GM13977 (cell line): ENCODE measurements around the gene PAQR7.

Experiments used
- DNase-seq: peaks from one replicate; pipeline ENCODE4 v3.0.0; 2012; ENCODE audit warnings: low spot score
- in situ Hi-C: fragments of 300-500 bp; cut with MboI; formaldehyde crosslinking; loops from one replicate; pipeline ENCODE4 v1.12.0; 2022; ENCODE audit warnings: low sequenced_read_pairs, low pct_unique_long_range_greater_than_20kb, mixed read lengths, inconsistent platforms; ENCODE audit not compliant: unreplicated experiment
- TF ChIP-seq, protein P1 (sequence below): IDR thresholded peaks from 2 replicates; pipeline ENCODE4 v1.5.1; 2012; ENCODE audit warnings: mild to moderate bottlenecking, control low read depth; ENCODE audit not compliant: insufficient read depth; ENCODE audit errors: extremely low read depth, missing control alignments

Gene PAQR7

GRCh38 chr1:25902462-25902861 lies 27.0 kb upstream of the PAQR7 start:
- TF ChIP-seq, protein P1, sequence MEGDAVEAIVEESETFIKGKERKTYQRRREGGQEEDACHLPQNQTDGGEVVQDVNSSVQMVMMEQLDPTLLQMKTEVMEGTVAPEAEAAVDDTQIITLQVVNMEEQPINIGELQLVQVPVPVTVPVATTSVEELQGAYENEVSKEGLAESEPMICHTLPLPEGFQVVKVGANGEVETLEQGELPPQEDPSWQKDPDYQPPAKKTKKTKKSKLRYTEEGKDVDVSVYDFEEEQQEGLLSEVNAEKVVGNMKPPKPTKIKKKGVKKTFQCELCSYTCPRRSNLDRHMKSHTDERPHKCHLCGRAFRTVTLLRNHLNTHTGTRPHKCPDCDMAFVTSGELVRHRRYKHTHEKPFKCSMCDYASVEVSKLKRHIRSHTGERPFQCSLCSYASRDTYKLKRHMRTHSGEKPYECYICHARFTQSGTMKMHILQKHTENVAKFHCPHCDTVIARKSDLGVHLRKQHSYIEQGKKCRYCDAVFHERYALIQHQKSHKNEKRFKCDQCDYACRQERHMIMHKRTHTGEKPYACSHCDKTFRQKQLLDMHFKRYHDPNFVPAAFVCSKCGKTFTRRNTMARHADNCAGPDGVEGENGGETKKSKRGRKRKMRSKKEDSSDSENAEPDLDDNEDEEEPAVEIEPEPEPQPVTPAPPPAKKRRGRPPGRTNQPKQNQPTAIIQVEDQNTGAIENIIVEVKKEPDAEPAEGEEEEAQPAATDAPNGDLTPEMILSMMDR: no peak
- DNase-seq: no peak
- in situ Hi-C loops: no loop called here

- DNase-seq: no peak
- in situ Hi-C loops: no loop called here
- TF ChIP-seq, protein P1: no peak
Measured at GRCh38 chr1:25900219-25900618, 24.7 kb upstream of the PAQR7 start.

DNA sequence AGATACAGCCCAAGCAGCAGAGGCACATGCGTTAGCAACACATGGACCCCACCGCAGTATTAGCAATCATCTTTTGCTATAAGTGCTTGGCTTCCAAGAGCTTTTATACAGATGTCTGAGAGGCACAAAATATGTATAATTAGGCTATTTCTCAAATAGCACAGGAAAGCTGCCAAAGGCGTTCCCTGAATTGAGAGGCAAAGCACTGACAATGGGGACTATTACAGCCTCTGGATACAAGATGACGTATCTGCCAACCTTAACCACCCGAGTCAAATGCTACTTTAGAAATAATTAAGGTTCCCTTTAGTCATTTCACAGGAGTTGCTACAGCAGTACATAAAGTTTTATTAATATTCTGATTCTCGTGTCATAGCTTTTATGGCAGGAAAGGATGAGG lies 24.3 kb upstream of the PAQR7 start:
- no peak for DNase-seq
- in situ Hi-C loops: loop anchor here (10.0 kb wide), 1 partner anchor 95 kb away; the partner anchor contains the start of gene PAFAH2
- TF ChIP-seq, protein P1: no peak

- in situ Hi-C loops: loop anchor here (10.0 kb wide), 1 partner anchor 96 kb away; the partner anchor contains the start of gene PAFAH2
- no peak for DNase-seq
- TF ChIP-seq, protein P1: no peak
Measured at GRCh38 chr1:25898223-25899015, 22.9 kb upstream of the PAQR7 start.

GRCh38 chr1:25897754-25898153 lies 22.2 kb upstream of the PAQR7 start:
- in situ Hi-C loops: loop anchor here (10.0 kb wide), 1 partner anchor 97 kb away; the partner anchor contains the start of gene PAFAH2
- TF ChIP-seq, protein P1: no peak
- DNase-seq: no peak

- TF ChIP-seq, protein P1: no peak
- no peak for DNase-seq
- in situ Hi-C loops: loop anchor here (10.0 kb wide), 1 partner anchor 99 kb away; the partner anchor contains the start of gene PAFAH2
Measured at GRCh38 chr1:25896266-25896665, 20.8 kb upstream of the PAQR7 start.
